Activated T-helper 1 cell treated with anti-CD3 and anti-CD28 coated beads, Interleukin-12 subunit alpha, Interleukin-12 subunit beta, Interleukin-2, Interleukin-4 antibody, amounts not matched to agents 30 ng/mL and 10 ng/mL and 1 ng/mL, durations not matched to agents 14 hours and 24 hours and 36 hours (primary cell): ENCODE measurements around the gene RIMS3. TPM values are rescaled to one million over a fixed set of nuclear protein-coding genes. Genes with fewer than 3 reads are reported as not detected.
A peak's percentile ranks its signal among the peaks of the same experiment; 100 is the strongest.

Source experiments
- DNase-seq: peaks from one replicate; pipeline ENCODE4 v3.0.0; 2021; ENCODE audit warnings: low spot score
- H3K27ac Mint-ChIP-seq: one replicate; pipeline ENCODE4 v1.8.0; 2021; ENCODE audit warnings: mild to moderate bottlenecking, mixed read lengths
- H3K27me3 Mint-ChIP-seq: one replicate; pipeline ENCODE4 v1.8.0; 2022; ENCODE audit warnings: mild to moderate bottlenecking, moderate library complexity, mixed read lengths; ENCODE audit not compliant: insufficient read depth
- H3K36me3 Mint-ChIP-seq: one replicate; pipeline ENCODE4 v1.8.0; 2021; ENCODE audit warnings: low read depth, mixed read lengths
- H3K4me1 Mint-ChIP-seq: one replicate; pipeline ENCODE4 v1.8.0; 2021; ENCODE audit warnings: low read depth, mixed read lengths
- H3K4me3 Mint-ChIP-seq: one replicate; pipeline ENCODE4 v1.8.0; 2021; ENCODE audit warnings: mild to moderate bottlenecking, moderate library complexity, mixed read lengths
- H3K9me3 Mint-ChIP-seq: one replicate; pipeline ENCODE4 v1.8.0; 2021; ENCODE audit warnings: mixed read lengths
- intact Hi-C: fragments of 100-400 bp; cut with micrococcal nuclease; formaldehyde crosslinking; loops from one replicate; pipeline ENCODE4 v1.15.1; 2024
- total RNA-seq: library from RNA; stranded (reverse); gene quantifications from 2 replicates; pipeline ENCODE4 v1.2.3, GENCODE V29; 2022

The RIMS3 gene
- total RNA-seq: 1.5 and 1.9 TPM in 2 replicates

DNA sequence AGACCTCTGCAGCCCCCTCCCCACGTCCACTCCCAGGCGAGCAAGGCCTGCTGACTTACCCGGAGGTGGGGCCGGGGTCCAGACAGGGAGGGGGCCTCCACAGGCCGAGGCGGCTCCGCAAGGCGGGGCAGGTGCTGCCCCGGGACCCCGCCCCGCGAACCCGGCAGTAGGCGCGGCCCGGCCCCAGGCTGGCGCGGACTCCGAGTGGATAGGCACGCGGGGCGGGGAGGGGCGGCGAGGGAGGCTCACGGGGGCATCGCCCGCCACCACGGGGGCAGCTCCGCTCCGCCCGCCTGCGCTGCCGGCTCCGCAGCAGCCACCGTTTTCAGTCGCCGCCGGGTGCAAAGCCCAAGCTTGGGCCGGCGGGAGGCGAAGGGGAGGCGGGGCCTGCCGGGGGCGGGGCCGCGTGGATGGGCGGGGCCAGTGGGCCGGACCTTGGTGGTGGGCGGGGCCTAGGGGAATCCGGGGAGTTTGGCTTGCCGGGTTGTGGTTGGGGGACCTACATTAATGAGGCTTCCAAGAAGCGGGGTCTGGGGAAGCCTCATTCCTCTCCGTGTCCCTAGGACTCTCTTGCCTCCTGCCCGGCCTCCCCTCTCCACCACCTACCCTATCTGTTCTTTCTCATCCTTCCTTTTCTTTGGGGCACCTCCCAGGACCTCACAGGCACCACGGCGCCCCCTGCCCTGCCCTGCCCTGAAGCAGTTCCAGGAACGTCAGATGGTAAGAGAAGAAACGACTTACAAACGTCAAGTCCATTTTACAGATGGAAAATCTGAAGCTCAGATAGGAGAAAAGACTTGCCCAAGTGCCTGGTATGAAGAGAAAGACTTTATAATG, at the start of gene RIMS3:
RIMS3 (minus strand) TSS at position 348 of the 837 bp plus-strand sequence. CDS start 23,757 bp downstream, outside the sequence.
- intact Hi-C loops: loop anchor here (1.0 to 5.0 kb wide), 7 partner anchors 15 to 197 kb away; partner anchors contain the start of genes CITED4 and NFYC
- peak within 1 kb of the TSS; percentile 79 for H3K27ac Mint-ChIP-seq

GRCh38 chr1:40712997-40713396, 47.5 kb upstream of the RIMS3 start:
- H3K27me3 Mint-ChIP-seq: no peaks in the 10 kb centered on the region
- DNase-seq: no peak
- peak overlapping the region; percentile 63 for H3K27ac Mint-ChIP-seq
- intact Hi-C loops: no loop called here
- no peaks in the 10 kb centered on the region for H3K9me3 Mint-ChIP-seq
- peak overlapping the region; percentile 48 for H3K4me3 Mint-ChIP-seq
- H3K4me1 Mint-ChIP-seq: peaks cover 61% of the 10 kb centered on the region
- H3K36me3 Mint-ChIP-seq: peaks cover 18% of the 10 kb centered on the region

More for the DNA sequence above, at the start of gene RIMS3:
- Mint-ChIP-seq H3K27me3 (peaks cover 3% of the 10 kb centered on the region), H3K4me1 (peaks cover 27% of the 10 kb centered on the region), H3K36me3 (no peaks in the 10 kb centered on the region), H3K9me3 (no peaks in the 10 kb centered on the region), H3K4me3 (peak within 1 kb of the TSS; percentile 82)
- peak; percentile 80 for DNase-seq

GRCh38 chr1:40712405-40712944, 47.0 kb upstream of the RIMS3 start:
- H3K4me3 Mint-ChIP-seq: no peak overlapping the region
- DNase-seq: no peak

GRCh38 chr1:40711465-40712404, 46.3 kb upstream of the RIMS3 start:
- Mint-ChIP-seq H3K9me3 (no peaks in the 10 kb centered on the region), H3K4me3 (peak overlapping the region; percentile 49), H3K36me3 (peaks cover 18% of the 10 kb centered on the region), H3K4me1 (peaks cover 63% of the 10 kb centered on the region), H3K27ac (peak overlapping the region; percentile 83), H3K27me3 (no peaks in the 10 kb centered on the region)
- intact Hi-C loops: no loop called here
- DNase-seq: no peak

More at GRCh38 chr1:40712405-40712944, 47.0 kb upstream of the RIMS3 start:
- H3K9me3 Mint-ChIP-seq: no peaks in the 10 kb centered on the region
- H3K27me3 Mint-ChIP-seq: no peaks in the 10 kb centered on the region
- peaks cover 18% of the 10 kb centered on the region for H3K36me3 Mint-ChIP-seq
- H3K27ac Mint-ChIP-seq: no peak overlapping the region
- intact Hi-C loops: no loop called here
- H3K4me1 Mint-ChIP-seq: peaks cover 63% of the 10 kb centered on the region

DNA sequence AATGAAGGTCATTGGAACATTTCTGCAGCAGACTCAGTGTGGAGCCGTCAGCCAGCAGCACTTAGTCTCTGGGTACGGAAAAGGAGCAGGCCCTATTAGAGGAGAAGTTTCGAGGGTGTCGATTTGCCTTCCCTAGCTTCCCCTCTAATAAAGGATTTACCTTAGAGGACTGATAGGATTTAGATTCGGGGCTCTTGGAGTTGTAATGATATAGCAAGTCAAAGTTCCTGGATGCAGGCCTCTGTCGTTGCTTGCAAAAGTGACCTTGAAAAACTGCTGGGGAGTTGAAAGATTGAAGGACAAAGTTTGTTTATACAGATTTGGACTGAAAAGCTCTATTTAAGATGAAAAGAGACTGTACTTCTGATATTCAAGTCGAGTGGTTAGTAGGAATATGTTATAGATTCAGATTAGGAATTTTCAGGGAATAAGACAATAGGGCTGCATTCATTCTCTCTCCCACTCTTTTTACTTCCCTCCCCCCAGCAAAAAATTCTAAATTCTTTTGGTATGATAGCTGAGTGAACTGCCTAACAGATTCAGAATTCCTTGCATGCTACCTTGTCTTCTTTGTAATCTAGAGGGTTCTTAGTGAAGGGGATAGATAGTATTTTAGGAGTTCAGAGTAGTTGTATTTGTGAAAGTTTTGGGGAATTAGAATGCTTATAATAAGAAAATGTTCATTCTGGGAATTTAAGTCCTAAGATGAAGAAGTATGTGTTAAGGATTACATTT, 45.3 kb upstream of the RIMS3 start:
- Mint-ChIP-seq H3K36me3 (peaks cover 12% of the 10 kb centered on the region), H3K4me1 (peaks cover 56% of the 10 kb centered on the region), H3K9me3 (no peaks in the 10 kb centered on the region), H3K27ac (peak overlapping the region; percentile 83), H3K27me3 (no peaks in the 10 kb centered on the region), H3K4me3 (peak overlapping the region; percentile 39)
- intact Hi-C loops: no loop called here
- DNase-seq: no peak

DNA sequence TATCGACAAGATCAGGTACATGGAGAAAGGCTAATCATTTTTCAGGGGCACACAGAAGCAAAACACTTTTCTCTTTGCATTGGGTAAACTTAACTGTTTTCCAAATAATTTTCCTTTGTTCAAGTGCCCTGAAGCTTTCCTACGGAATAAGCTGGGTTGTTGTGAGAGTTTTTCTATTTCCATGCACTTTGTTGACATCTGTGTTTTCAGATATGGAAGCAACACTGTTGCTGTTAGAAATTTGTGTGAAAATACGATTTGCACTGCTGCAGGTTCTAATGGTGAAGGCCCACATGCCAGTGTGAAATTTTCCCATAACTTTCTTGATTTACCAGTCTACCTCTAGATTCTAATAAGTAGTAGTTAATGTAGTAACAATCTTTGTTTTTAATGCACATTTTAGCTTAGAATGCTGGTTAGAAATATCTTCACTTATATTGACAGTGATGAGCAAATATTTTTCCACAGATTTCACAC, 44.4 kb upstream of the RIMS3 start:
- no peaks in the 10 kb centered on the region for H3K9me3 Mint-ChIP-seq
- peaks cover 56% of the 10 kb centered on the region for H3K4me1 Mint-ChIP-seq
- H3K36me3 Mint-ChIP-seq: peaks cover 12% of the 10 kb centered on the region
- H3K4me3 Mint-ChIP-seq: peak overlapping the region; percentile 82
- intact Hi-C loops: loop anchor here (1.0 kb wide), 1 partner anchor 19 kb away; the partner anchor contains the start of gene NFYC
- no peak for DNase-seq
- H3K27me3 Mint-ChIP-seq: no peaks in the 10 kb centered on the region
- no peak overlapping the region for H3K27ac Mint-ChIP-seq

DNA sequence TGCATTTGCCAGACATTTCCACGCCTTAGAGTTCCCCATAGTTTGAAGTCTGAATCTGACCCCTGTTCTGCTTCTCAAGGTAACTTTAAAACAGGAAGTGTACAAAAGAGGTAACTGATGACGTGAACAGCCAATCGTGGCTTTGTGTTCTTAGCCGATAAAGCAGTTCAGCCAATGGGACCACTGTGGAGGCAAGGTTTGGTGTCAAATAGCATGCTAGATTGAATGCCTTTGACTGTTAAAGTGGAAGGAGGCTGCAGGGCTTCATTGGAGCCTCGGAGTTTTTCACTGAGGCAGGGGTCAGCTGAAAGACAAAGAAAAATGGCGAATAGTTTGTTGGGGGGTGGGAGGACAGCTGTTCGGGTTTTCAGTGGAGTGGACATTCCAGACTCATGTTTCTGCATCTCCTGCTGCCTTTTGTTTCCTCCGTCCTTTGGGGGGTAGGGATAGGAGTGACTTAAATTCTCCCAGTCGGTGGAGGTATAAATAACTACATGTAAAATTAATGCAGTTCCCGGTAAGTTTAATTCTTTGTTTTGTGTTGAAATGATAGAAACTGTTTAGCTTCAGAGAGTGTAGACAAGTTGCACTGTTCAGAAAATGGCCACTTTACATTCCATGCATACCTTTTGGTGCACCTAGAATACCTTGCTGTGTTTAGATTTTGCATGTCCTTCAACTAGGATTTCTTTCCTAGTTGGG, 43.8 kb upstream of the RIMS3 start:
- Mint-ChIP-seq H3K4me3 (peak overlapping the region; percentile 82), H3K27me3 (no peaks in the 10 kb centered on the region), H3K27ac (peak overlapping the region; percentile 83), H3K9me3 (no peaks in the 10 kb centered on the region), H3K4me1 (peaks cover 61% of the 10 kb centered on the region), H3K36me3 (peaks cover 12% of the 10 kb centered on the region)
- DNase-seq: peak; percentile 73
- intact Hi-C loops: loop anchor here (1.0 kb wide), 1 partner anchor 18 kb away; the partner anchor contains the start of gene NFYC

DNA sequence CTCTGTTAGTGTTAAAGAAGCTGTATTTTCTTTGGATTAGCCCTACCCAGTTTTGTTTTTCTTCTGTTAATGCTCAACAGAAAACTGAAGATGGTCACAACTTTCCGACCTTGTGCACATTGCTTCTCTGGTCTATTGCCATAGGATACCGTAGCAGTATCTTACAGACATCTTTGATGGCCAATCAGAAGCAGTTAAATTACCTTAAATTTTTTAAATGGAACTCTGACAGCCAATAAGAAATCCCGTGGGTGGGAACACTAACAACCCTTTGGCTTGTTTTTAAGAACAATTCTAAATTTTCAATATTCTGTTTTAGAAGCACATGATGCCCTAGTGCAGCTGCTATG, 43.2 kb upstream of the RIMS3 start:
- peaks cover 12% of the 10 kb centered on the region for H3K36me3 Mint-ChIP-seq
- intact Hi-C loops: loop anchor here (1.0 kb wide), 2 partner anchors 9 to 17 kb away; partner anchors contain the start of gene NFYC
- H3K27ac Mint-ChIP-seq: peak overlapping the region; percentile 83
- no peaks in the 10 kb centered on the region for H3K9me3 Mint-ChIP-seq
- no peaks in the 10 kb centered on the region for H3K27me3 Mint-ChIP-seq
- peak overlapping the region; percentile 82 for H3K4me3 Mint-ChIP-seq
- DNase-seq: no peak
- peaks cover 62% of the 10 kb centered on the region for H3K4me1 Mint-ChIP-seq

DNA sequence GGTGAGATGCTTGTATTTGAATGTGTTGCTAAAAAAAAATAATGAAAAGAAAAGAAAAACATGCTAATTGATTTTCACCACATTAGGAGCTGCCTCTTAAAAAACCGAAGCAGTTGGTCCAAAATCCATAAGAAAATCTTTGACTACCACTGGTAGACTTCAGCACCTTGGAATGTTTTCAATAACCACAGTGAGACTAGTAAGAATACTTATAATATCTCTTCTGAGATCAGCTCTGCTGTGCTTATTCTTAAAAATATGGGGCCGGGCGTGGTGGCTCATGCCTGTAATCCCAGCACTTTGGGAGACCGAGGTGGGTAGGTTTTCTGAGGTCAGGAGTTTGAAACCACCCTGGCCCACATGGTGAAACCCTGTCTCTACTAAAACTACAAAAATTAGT, 41.1 kb upstream of the RIMS3 start:
- no peak for DNase-seq
- Mint-ChIP-seq H3K9me3 (no peaks in the 10 kb centered on the region), H3K4me3 (no peak overlapping the region), H3K27me3 (no peaks in the 10 kb centered on the region), H3K4me1 (peaks cover 55% of the 10 kb centered on the region), H3K27ac (no peak overlapping the region), H3K36me3 (peaks cover 2% of the 10 kb centered on the region)
- intact Hi-C loops: no loop called here

- H3K9me3 Mint-ChIP-seq: no peaks in the 10 kb centered on the region
- H3K27me3 Mint-ChIP-seq: no peaks in the 10 kb centered on the region
- intact Hi-C loops: no loop called here
- peaks cover 1% of the 10 kb centered on the region for H3K36me3 Mint-ChIP-seq
- H3K4me3 Mint-ChIP-seq: no peak overlapping the region
- no peak for DNase-seq
- no peak overlapping the region for H3K27ac Mint-ChIP-seq
- H3K4me1 Mint-ChIP-seq: peaks cover 48% of the 10 kb centered on the region
These were observed 39.6 kb upstream of the RIMS3 start for GRCh38 chr1:40704817-40705733.

DNA sequence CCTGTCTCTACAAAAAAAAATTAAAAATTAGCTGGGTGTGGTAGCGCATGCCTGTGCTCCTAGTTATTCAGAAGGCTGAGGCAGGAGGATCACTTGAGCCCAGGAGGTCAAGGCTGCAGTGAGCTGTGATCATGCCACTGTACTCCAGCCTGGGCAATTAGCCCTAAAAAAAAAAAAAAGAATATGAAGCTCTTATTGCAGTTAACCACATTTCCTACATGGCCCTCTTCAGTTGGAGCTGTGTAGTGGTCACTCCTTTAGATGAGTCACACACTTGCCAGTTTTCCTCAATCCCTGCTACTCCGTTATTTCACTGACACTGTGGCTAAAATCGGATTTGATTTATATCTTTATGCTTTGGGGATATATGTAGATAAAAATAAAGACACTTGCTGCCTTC, 37.8 kb upstream of the RIMS3 start:
- intact Hi-C loops: no loop called here
- Mint-ChIP-seq H3K4me1 (peaks cover 49% of the 10 kb centered on the region), H3K27ac (no peak overlapping the region)

More for the DNA sequence above, 37.8 kb upstream of the RIMS3 start:
- no peak for DNase-seq
- Mint-ChIP-seq H3K4me3 (no peak overlapping the region), H3K36me3 (peaks cover 5% of the 10 kb centered on the region), H3K27me3 (no peaks in the 10 kb centered on the region), H3K9me3 (no peaks in the 10 kb centered on the region)
